Measurements from ENCODE around the gene ANO2.
"Not testable (repeated sequence)": the region's sequence is repeated elsewhere in the genome, so short reads cannot be mapped to it uniquely, and the experiment has no call there.

The ANO2 gene

DNA sequence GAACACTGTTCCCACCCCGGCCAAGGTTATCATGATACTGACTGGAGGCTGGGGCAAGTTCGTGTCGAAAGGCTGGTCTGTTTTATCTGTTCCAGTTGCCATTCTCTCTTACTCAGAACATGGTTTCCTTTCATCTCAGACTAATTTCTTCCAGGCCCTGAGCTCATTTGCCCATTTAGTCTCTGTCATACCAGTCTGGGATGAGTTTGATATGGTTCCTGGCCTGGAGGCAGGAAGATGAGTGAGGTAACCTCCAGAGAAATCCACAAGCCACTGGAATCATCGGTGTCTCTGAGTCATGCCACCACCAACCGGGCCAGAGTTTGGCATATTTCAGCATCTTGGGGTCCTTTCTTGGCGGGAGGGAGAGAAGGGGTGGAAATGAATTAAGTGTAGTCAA, 398.4 kb downstream of the ANO2 start:
- TF ChIP-seq, protein P1, sequence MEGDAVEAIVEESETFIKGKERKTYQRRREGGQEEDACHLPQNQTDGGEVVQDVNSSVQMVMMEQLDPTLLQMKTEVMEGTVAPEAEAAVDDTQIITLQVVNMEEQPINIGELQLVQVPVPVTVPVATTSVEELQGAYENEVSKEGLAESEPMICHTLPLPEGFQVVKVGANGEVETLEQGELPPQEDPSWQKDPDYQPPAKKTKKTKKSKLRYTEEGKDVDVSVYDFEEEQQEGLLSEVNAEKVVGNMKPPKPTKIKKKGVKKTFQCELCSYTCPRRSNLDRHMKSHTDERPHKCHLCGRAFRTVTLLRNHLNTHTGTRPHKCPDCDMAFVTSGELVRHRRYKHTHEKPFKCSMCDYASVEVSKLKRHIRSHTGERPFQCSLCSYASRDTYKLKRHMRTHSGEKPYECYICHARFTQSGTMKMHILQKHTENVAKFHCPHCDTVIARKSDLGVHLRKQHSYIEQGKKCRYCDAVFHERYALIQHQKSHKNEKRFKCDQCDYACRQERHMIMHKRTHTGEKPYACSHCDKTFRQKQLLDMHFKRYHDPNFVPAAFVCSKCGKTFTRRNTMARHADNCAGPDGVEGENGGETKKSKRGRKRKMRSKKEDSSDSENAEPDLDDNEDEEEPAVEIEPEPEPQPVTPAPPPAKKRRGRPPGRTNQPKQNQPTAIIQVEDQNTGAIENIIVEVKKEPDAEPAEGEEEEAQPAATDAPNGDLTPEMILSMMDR (IDR thresholded peaks at IDR 0.05; ENCODE audit: low read depth, low read length, missing control alignments) = no peak
- H3K4me3 ChIP-seq (replicated peaks; ENCODE audit: low read depth, low read length) = no peak overlapping the region
- DNase-seq (ENCODE audit: extremely low read depth, low read depth) = no peak

GRCh38 chr12:5537771-5538170, 407.3 kb downstream of the ANO2 start:
- no peak overlapping the region for H3K4me3 ChIP-seq (replicated peaks; ENCODE audit: low read depth, low read length)
- TF ChIP-seq, protein P1 (IDR thresholded peaks at IDR 0.05; ENCODE audit: low read depth, low read length, missing control alignments) = no peak
- DNase-seq (ENCODE audit: extremely low read depth, low read depth) = no peak

- DNase-seq (ENCODE audit: extremely low read depth, low read depth); H3K4me3 ChIP-seq (replicated peaks; ENCODE audit: low read depth, low read length): not testable (repeated sequence)
Measured at GRCh38 chr12:5537026-5537615, 407.9 kb downstream of the ANO2 start.

DNA sequence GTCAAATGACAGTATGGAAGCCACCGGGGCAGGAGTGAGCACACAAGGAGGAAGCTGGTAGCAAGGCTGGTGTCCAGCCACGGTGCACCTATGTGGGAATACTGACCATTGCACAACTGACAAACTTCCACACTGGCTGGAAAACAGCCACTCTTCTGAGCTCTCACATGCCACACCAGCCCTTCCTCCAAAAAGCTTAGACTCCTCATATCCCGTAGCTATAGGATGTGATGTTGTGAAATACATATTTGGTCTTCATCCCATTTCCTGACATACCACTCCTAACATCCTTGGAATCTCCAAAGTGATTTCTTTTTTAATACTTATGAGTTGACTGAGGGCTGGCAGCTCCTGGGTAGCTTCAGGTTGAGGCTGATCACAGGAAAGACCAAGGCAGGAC, 409.5 kb downstream of the ANO2 start:
- TF ChIP-seq, protein P1 (IDR thresholded peaks at IDR 0.05; ENCODE audit: low read depth, low read length, missing control alignments) = no peak
- no peak overlapping the region for H3K4me3 ChIP-seq (replicated peaks; ENCODE audit: low read depth, low read length)
- DNase-seq (ENCODE audit: extremely low read depth, low read depth) = no peak

DNA sequence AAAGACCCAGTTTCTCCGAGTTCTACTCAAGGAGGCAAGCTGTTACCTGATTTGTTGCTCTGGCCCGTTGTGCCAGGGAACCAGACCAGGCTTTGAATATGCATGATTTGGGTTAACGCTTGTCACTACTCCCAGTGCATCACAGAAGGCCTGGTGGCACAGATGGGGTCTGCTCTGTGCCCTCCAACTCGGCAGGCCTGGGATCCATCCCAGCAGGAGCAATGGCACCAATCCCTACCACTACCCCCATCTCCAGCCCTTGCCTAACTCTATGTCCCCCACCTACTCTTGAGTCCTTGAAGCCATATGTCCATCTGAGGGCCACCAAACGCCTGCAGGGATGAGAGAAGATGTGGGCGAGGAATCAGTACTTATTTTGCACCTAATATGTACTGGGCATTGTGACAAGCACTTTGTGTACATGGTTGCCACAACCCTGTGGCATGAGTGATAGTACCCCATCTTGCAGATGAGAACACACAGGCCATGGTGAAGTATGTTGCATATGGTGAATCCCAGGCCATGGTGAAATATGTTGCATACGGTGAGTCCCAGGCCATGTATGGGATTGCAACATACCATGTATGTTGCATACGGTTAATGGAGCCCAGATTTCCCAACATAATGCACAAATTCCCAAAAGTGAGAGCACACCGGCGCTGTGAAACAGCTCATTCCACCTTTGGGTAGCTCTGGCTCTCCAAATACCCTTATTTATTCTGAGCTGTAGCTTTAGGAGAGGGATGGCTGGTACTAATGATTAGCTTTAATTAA, 410.4 kb downstream of the ANO2 start:
- DNase-seq (ENCODE audit: extremely low read depth, low read depth) = no peak
- H3K4me3 ChIP-seq (replicated peaks; ENCODE audit: low read depth, low read length) = no peak overlapping the region
- TF ChIP-seq, protein P1 (IDR thresholded peaks at IDR 0.05; ENCODE audit: low read depth, low read length, missing control alignments) = no peak

DNA sequence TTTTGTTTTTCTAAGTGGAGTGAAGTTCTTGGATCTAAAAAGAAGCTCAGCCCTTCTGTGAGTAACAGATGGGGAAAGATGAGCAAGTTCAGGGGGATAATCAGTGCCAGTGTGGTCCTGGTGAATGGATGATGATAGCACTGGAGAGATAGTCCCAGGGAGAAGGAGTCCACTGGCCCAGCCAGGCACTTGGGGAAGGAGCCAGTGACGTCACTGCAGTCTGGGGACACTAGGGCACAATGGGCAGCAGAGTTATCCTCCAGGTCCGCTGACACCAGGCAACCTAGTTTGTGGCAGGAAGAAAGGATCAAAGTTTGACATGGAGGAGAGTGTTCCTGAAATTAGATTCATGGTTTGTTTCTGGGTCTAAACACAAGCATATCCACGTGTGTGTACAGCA, 411.7 kb downstream of the ANO2 start:
- DNase-seq (ENCODE audit: extremely low read depth, low read depth) = no peak
- no peak overlapping the region for H3K4me3 ChIP-seq (replicated peaks; ENCODE audit: low read depth, low read length)
- TF ChIP-seq, protein P1 (IDR thresholded peaks at IDR 0.05; ENCODE audit: low read depth, low read length, missing control alignments) = no peak

DNA sequence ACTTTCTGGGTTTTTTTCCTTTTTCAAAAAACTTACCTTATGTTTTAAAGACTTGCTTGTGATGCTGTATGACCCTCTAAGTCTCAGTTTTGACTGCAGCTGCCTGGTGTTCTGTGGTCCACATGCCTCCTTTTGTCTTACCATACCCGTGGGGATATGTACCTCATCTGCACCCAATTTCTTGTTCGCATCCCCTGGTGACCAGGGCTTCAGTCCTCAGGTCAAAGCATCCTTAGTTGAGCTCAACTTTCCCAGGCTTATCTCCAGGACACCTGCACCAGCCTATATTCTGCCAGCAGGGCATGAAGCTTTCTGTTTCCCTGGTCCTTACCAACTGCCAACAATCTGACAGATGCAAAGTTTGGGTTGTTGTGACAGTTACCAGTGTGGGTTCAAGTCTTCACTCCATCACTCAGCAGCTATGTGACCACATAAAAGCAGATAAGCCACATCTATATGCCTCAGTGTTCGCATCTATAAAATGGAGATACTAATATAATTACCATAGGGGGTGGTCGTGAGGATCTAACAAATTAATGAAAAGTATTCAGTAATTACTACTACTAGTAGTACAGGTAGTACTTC, 419.2 kb downstream of the ANO2 start:
- TF ChIP-seq, protein P1 (IDR thresholded peaks at IDR 0.05; ENCODE audit: low read depth, low read length, missing control alignments) = no peak
- no peak overlapping the region for H3K4me3 ChIP-seq (replicated peaks; ENCODE audit: low read depth, low read length)
- no peak for DNase-seq (ENCODE audit: extremely low read depth, low read depth)
